GM21381 (cell line): ENCODE data around the gene KTN1.

ENCODE experiments used
- ATAC-seq: cut with Tn5 transposase; IDR thresholded peaks from one replicate; pipeline ENCODE4 v1.9.1; 2021; ENCODE audit warnings: mild to moderate bottlenecking, moderate library complexity; ENCODE audit not compliant: unreplicated experiment

KTN1 gene

GRCh38 chr14:55711175-55711811 is 131.3 kb downstream of the KTN1 start:
- ATAC-seq, result no peak

DNA sequence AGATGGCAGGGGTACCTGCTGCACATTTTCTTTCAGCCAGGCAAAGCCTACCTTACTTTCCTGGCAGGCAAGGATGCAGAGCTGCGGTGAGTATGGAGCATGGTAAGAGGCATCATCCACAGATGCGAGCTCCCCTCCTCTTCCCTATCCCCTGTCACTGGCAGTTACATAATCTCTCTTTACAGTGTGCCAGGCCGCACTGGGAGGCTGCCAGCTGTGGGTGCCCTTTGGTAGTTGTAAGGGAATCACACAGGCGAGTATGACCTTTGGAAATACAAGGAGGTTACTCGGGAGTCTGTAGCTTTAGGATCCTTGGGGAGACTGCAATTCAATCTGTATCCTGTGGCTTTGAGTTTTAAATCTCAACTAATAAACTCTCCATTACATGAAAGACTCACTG is 132.5 kb downstream of the KTN1 start:
- ATAC-seq, result no peak

- ATAC-seq, result no peak
Measured at GRCh38 chr14:55713486-55713885, 133.5 kb downstream of the KTN1 start.

GRCh38 chr14:55715889-55716288 is 135.9 kb downstream of the KTN1 start:
- ATAC-seq, result no peak

DNA sequence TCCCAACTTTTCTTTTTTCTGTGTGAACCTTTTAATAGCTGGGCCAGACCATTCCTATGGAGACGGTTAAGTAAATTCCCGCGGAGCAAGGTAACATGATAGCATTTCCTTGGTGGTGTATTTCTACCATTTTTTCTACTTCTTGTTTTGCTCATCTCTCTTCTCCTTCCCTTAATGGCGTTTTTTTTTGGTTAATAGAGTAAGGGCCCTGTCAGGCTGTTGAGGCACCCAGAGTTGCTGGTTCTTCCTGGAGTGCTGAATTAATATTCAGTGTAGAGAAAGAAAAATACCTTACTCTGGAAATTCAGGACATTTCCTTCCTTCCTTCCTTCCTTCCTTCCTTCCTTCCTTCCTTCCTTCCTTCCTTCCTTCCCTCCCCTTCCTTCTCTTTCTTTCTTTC is 137.6 kb downstream of the KTN1 start:
- ATAC-seq, result no peak

DNA sequence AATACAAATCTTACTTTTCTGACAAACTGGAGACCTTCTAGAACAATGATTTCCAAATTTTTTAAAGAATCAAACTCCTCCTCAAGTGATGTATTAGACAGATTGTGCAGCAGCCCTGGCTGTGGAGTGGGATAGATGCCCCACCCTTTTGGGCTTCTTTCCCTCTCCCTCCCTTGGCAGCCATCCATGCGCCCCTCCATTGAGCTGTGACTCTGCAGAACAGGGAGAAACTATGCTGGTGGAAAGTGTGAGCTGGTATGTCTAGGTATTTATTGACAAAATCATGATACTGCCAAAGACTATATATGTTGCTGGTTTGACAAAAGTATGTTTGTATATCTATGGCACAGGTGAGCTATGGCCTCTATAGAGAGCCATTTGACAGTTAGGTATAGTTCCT is 138.5 kb downstream of the KTN1 start:
- ATAC-seq, result no peak

- ATAC-seq, result no peak
Measured at GRCh38 chr14:55720796-55721195, 140.8 kb downstream of the KTN1 start.

- no peak for ATAC-seq
Measured at GRCh38 chr14:55721353-55721752, 141.3 kb downstream of the KTN1 start.

DNA sequence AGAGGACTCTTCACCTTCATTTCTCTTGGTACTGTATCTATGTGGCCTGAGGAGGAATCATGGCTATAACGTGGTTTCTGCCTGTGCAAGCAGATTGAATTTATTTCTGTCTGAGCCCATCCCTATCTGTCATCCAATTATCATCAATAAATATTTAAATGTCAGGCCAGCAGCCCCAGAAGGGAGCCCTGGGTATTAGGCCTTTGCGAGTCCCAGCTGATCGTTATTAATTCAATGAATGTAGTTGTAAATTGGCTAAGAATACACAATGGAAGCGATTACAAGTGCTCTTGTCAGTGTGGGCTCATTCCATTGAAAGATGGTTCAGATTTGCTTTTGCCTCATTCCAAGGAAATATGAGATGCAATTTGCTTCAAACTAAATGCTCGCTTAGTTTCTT is 142.0 kb downstream of the KTN1 start:
- ATAC-seq, result no peak

GRCh38 chr14:55724736-55725135 is 144.7 kb downstream of the KTN1 start:
- ATAC-seq, result no peak

DNA sequence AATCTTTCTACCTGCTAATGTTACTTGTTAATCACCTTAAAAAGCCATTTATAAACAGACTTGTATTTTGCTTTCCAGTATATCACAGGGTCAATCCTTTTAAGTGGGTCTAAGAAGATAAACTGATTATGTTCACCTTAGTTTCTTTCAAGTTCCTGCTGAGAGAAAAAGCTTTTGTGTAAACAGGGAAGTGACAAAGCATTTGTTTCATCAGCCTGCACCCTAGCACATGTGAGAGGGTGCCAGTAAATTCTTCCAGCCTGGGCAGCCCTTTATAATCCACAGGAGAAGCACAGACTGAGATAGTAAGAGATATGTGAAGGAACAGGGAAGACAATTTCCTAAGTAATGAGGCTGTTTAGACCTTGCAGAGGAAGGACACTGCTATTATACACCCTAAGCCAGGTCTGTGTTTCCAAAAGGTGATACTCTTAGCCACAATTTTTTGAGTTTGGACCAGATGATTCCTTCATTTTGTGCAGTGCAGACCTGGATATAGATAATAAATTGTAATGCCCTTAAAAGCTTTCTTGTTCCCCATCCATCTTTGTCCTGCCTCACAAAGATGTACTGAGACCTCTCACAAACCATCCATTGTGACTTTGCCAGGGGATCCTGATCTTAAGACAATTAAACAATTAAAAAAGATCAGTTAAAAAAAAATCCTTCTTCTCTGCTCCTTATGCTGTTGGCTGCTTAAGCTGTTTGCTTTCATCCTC is 150.7 kb downstream of the KTN1 start:
- ATAC-seq, result no peak

DNA sequence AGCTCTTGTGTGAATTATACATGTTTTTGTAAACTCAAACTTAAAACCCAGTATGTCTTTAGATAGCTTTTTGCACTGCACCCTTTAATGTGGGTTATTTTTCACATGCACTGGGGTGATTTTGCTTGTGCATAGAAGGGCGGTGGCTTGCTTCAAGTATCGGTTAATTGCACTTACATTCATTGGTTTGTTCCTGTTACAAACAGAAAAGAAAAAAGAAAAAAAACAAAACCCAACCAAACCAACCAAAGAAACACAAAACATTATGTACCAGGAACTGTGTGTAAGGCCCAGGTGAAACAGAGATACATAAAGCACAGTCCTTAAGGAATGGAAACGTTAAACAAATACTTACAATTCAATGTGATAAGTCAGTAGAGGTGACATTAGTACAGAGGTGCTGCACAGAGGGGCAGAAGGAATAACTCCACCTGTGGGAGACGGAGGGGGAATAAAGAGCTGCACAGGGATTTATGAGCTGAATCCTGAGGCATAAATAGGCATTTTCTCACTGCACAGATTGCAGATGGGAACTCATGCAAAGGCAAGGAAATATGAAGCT is 151.4 kb downstream of the KTN1 start:
- ATAC-seq, result no peak

DNA sequence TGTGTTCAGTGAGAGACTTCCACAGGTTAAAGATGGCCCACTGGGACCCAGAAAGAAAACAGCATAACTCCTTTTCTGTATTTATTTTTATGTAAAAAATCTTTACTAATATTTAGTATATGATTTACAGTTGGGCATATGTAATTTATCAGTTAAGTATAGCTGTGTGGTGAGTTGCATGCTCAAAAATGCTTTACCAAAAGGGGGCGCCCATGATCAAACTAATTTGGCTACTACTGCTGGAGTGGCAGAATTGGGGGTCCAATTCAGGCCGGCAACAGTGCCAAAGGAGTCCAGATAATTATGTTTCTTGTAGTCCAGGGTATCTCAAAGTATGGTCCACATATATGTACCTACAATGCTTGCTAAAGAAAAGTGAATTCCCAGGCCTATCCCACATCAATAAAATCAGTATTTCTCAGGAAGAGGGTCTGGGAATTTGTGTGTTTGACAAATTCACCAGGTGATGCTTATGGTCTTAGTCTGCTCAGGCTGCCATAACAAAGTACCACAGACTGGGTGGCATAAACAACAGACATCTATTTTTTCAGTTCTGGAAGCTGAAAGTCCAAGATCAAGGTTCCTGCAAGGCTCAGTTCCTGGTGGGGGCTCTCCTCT is 152.0 kb downstream of the KTN1 start:
- no peak for ATAC-seq

DNA sequence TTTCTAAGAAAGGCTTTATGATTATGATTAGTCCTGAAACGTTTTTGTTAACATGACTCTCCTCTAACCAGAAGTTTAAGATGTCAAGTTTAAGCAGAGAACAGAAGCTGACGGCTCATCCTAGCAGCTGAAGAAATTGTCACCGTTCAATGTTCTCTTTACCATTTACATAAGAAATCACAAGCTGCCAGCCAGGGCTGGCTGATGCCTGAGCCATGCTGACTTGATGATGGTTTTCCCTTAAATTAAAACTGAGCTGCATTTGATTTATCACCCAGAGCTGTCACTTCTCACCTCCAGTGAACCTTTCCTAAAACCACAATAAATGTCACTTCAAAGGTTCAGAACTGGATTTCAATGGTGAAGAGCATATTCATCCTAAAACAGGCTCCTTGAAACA is 153.6 kb downstream of the KTN1 start:
- no peak for ATAC-seq
